ENCODE measurements around the gene OXSM.

The OXSM gene

GRCh38 chr3:25837038-25837437 lies 47.1 kb downstream of the OXSM start:
- TF ChIP-seq, protein P1, sequence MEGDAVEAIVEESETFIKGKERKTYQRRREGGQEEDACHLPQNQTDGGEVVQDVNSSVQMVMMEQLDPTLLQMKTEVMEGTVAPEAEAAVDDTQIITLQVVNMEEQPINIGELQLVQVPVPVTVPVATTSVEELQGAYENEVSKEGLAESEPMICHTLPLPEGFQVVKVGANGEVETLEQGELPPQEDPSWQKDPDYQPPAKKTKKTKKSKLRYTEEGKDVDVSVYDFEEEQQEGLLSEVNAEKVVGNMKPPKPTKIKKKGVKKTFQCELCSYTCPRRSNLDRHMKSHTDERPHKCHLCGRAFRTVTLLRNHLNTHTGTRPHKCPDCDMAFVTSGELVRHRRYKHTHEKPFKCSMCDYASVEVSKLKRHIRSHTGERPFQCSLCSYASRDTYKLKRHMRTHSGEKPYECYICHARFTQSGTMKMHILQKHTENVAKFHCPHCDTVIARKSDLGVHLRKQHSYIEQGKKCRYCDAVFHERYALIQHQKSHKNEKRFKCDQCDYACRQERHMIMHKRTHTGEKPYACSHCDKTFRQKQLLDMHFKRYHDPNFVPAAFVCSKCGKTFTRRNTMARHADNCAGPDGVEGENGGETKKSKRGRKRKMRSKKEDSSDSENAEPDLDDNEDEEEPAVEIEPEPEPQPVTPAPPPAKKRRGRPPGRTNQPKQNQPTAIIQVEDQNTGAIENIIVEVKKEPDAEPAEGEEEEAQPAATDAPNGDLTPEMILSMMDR (IDR thresholded peaks at IDR 0.05), result no peak

DNA sequence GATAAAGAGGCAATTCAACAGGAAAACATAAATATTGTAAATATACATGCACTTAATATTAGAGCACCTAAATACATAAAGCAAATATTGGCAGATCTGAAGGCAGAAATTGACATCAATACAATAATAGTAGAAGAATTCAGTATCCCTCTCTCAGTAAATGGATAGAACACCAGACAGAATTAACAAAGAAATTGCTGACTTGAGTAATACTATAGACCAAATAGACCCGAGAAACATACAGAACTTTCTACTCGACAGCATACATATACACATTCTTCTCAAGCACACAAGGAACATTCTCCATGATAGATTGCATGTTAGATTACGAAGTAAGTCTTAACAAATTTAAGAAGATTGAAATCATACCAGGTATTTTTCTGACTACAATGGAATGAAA lies 50.2 kb downstream of the OXSM start:
- TF ChIP-seq, protein P1 (IDR thresholded peaks at IDR 0.05), result no peak

- TF ChIP-seq, protein P1 (IDR thresholded peaks at IDR 0.05), result peak; percentile 40
These were observed 53.4 kb downstream of the OXSM start for GRCh38 chr3:25843332-25843731.

Measured in LNCAP (cell line).